Thyroid gland (tissue), 4 donors: ENCODE results near the gene DMRTC1.
"Not testable (repeated sequence)": the region's sequence is repeated elsewhere in the genome, so short reads cannot be mapped to it uniquely, and the experiment has no call there.

Source experiments
- POLR2A ChIP-seq, 2 donors: fragments of 450-650 bp; IDR thresholded peaks; one replicate each; pipeline ENCODE4 v1.6.1; 2017; ENCODE audit warnings: antibody characterized with exemption in 2 of 2, mild to moderate bottlenecking in 2 of 2, moderate library complexity in 1 of 2
- TF ChIP-seq, protein P1 (sequence below), 6 experiments: fragments of 200-600 bp in 3 of 6; fragments of 450-650 bp in 3 of 6; sonication (generic) in 3 of 6; IDR thresholded peaks; one replicate each; pipeline ENCODE4 v1.5.1; 2016 to 2019; ENCODE audit warnings: antibody characterized with exemption in 6 of 6, mild to moderate bottlenecking in 2 of 6, inconsistent platforms in 1 of 6, moderate library complexity in 1 of 6

GRCh38 chrX:72942272-72942671, 1.4 kb downstream of the DMRTC1 start:
- TF ChIP-seq, protein P1, sequence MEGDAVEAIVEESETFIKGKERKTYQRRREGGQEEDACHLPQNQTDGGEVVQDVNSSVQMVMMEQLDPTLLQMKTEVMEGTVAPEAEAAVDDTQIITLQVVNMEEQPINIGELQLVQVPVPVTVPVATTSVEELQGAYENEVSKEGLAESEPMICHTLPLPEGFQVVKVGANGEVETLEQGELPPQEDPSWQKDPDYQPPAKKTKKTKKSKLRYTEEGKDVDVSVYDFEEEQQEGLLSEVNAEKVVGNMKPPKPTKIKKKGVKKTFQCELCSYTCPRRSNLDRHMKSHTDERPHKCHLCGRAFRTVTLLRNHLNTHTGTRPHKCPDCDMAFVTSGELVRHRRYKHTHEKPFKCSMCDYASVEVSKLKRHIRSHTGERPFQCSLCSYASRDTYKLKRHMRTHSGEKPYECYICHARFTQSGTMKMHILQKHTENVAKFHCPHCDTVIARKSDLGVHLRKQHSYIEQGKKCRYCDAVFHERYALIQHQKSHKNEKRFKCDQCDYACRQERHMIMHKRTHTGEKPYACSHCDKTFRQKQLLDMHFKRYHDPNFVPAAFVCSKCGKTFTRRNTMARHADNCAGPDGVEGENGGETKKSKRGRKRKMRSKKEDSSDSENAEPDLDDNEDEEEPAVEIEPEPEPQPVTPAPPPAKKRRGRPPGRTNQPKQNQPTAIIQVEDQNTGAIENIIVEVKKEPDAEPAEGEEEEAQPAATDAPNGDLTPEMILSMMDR (IDR thresholded peaks at IDR 0.05): not testable (repeated sequence)
- not testable (repeated sequence) for TF ChIP-seq POLR2A (IDR thresholded peaks at IDR 0.05)
